GF-D8 (cell line): ENCODE results near the gene TMC5.

Source experiments
- DNase-seq: peaks from one replicate; lab custom pipeline; 2025; lab: John Stamatoyannopoulos, UW

TMC5 gene

DNA sequence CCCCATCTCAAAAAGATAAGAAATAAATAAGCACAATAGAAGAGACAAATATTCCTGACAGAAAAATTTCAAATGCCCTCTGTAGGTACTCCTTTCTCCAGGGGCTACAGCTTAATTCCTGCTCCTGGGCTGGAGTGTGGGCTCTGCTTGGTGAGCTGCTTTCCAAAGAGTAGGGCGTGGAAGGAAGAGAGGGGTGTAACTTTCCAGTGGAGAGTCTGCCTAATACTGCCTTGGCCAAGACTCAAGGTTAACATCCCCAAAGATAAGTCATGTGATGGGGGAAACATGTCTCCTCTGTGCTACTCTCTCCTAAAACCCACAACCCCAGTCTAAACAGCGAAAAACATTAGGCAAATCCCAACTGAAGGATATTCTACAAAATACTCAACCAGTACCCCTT lies 42.7 kb downstream of the TMC5 start:
- no peak for DNase-seq

DNA sequence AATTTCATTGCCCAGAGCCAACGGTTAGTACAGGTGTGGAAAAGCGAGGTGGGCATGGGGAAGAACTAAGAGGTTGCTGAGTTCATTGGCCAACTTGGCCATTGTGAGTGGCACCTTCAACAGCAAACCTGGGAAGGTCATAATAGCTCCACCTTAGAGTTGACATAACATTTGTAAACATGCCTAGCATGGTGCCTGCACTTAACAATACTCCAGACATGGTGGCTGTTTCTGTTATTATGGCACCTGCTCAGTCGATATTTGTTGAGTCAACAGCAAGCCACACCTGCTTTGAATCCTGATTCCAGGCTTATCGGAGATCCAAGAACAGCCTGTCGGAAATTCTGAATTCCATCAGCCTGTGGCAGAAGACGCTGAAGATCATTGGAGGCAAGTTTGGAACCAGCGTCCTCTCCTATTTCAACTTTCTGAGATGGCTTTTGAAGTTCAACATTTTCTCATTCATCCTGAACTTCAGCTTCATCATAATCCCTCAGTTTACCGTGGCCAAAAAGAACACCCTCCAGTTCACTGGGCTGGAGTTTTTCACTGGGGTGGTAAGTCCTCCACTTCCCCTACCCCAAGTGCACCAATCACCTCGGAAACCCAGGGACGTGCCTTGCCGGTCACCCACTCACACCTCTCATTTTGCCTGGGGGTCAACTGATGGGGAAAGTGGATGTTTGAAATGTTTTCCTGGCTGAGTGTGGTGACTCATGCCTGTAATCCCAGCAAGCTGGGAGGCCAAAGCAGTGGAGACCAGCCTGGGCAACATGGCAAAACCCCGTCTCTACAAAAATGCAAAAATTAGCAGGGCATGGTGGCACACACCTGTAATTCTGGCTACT lies 46.0 kb downstream of the TMC5 start:
- no peak for DNase-seq

DNA sequence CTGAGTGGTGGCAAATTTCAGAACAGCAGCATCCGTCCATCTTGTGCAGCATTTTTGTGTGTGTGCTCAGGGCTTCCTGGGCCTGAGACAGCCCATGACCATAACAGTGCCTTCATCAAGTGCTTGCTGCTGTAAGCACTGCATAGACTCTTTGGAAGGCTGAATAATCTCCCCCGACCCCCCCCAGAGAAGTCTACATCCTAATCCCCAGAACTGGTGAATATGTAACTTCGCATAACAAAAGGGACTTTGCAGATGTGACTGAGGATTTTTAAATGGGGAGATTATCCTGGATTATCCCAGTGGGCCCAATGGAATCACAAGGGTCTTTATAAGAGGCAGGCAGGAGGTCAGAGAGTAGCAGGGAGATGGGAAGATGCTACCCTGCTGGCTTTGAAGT lies 50.6 kb downstream of the TMC5 start:
- DNase-seq = no peak

DNA sequence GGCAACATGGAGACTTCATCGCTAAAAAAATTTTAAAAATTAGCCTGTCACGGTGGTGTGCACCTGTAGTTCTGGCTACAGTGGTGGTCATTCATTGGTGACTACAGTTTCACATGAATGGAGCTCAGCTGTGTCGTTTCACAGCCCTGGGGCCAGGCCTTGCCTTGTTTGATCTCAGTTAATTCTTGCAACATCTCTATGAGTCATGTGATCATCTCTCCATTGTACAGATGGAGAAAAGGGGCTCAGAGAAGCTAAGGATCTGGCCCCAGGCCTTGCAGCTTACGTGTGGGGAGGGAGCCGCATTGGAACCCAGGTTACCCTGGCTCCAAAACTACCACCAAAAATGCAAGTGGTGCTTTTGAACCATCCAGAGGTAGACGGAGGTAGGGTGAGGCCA lies 54.8 kb downstream of the TMC5 start:
- DNase-seq = no peak

DNA sequence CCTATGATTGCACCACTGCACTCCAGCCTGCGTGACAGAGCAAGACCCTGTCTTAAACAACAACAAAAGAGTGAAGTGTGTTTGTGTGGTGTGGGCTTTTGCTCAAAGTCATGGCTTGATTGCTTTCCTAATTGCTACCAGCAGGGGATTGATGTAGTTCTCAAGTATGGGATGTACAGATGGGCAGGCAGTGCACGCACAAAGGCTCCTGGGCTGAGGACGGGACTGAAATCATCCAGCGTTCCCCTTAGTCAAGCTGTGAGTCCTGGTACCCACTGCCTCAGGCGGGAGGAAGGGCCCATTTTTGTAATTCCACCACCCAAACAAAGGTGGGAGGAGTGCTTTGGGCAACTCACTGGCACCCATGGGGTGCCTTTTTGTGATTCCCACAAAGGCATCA lies 56.9 kb downstream of the TMC5 start:
- no peak for DNase-seq

DNA sequence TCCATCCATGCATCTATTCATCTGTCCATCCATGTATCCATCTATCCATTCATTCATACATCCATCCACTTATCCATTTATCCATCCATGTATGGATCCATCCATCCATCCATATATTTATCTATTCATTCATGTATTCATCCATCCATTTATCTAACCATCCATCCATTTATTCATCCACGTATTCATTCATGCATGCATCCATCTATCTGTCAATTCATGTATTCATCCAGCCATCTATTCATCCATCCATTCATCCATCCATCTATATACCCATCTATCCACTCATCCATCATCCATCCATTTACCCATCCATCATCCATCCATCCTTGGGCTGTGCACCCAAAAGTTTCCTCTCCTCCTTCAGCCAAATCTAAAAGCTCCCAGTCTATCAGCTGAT lies 60.8 kb downstream of the TMC5 start:
- DNase-seq = no peak

DNA sequence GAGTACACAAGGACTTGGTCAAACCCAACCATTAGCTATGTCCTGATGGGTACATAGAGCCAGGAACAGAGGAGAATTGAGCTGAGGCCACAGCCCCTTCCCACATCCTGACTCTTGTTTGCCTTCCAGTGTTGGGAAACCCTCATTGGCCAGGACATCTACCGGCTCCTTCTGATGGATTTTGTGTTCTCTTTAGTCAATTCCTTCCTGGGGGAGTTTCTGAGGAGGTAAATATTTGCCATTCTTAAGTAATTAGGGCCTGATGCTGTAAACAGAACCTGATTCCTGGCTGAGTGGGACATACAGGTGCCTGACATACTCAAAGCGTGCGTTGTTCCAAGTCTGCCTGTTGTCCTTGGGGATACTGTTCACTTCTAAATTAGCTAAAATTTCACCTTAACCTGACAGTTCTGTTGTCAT lies 61.6 kb downstream of the TMC5 start:
- no peak for DNase-seq

DNA sequence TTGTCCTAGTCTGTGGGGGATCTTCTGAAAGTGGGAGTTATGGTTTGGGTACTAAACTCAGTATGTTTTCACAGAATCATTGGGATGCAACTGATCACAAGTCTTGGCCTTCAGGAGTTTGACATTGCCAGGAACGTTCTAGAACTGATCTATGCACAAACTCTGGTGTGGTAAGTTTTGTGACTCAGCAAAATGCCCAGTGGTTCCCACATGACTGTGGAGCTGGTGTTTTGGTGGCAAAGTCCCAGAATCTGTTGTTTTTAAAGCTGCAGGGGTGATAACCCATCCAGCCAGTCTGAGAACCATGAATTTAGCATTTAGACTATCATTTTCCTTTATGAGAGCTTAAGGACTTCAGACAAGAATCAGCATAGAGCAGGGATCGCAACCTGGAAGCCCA lies 63.6 kb downstream of the TMC5 start:
- DNase-seq = no peak

DNA sequence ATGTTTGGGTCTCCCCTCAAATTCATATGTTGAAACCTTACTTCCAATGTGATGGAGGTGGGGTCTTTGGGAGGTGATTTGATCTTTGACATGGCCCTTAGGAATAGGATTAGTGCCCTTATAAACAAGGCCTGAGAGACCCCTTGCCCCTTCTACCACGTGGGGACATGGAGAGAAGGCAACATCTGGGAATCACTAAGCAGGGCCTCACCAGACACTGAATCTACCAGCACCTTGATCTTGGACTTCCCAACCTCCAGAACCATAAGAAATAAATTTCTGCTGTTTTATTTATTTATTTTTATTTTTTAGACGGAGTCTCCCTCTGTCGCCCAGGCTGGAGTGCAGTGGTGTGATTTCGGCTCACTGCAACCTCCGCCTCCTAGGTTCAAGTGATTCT lies 64.1 kb downstream of the TMC5 start:
- DNase-seq = no peak

DNA sequence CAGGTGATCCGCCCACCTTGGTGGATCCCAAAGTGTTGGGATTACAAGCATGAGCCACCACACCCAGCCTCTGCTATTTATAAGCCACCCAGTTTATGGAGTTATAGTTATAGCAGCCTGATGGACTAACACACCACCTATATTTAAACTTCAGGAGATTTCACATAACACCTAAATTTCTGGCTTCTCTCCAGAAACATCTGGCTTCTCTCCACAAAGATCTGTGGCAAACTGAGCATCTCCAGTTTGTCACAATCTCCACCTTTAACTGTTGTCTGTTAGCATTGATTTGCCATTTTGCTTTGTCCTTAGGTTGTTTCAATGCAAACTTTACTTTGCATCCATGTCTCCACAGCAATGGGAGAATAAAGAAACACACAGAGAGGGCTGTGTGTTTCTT lies 64.6 kb downstream of the TMC5 start:
- DNase-seq = no peak

DNA sequence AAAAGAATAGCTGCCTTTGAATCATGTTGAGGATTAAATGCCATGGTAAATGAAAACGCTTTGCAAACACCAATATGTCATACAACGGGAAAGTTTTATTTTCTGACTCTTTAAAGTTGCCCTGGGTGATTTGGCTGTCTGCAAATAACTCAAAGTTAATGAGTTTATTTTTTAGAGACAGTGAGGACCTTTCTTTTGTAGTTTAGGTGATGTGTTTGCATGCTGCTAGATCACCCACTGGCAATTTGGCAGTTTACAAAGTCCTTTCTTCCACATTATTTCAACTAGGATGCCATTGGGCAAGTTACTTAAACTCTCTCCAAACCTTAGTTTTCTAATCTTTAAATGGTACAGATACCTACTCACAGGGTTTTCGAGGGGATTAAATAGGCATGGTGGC lies 66.4 kb downstream of the TMC5 start:
- no peak for DNase-seq

DNA sequence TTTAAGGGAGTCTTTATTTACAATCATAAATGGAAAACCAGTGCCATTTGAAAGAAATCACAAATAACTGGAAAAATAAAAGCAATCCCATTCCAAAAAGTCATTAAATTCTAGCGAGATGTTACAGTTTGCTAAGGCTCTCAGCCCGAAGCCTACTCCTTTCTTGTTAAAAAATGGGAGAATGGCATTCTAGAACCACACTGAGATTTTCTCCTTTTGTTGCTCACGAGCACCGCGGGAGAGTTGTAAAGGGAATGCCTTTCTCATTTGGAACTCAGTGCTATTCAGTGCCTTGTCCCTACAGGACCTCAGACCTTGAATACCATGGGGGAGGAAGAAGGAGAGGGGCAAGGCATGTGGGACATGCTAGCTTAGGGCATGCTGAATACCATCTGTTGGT lies 67.9 kb downstream of the TMC5 start:
- no peak for DNase-seq

DNA sequence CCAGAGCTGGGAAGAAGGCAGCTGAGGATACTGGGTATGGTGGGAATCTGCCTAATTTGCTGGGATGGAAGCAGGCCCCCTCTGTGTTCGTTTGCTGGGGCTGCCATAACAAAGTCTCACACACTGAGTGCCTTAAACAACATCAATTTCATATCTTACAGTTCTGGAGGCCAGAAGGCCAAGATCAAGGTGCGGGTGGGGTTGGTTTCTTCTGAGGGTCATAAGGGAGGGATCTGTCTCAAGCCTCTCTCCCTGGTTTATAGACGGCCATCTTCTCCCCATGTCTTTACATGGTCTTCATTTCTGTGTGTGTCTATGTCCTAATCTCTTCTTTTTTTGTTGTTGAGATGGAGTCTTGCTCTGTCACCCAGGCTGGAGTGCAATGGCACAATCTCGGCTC lies 68.4 kb downstream of the TMC5 start:
- no peak for DNase-seq

DNA sequence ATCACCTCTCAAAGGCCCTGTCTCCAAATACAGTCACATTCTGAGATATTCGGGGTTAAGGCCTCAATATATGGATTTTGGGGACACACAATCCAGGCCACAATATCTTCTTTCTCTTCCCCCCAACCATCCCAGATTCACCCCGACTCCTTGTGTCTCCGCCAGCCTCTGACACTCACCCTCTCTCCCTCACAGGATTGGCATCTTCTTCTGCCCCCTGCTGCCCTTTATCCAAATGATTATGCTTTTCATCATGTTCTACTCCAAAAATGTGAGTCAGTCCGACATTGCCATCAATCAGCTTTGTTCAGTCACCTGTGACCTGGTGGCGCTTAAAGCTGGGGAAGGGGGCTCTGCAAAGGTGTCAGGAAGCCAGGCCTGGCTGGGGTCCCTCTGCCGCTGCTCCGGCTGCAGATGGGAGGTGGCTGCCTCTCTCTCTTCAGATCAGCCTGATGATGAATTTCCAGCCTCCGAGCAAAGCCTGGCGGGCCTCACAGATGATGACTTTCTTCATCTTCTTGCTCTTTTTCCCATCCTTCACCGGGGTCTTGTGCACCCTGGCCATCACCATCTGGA lies 69.2 kb downstream of the TMC5 start:
- no peak for DNase-seq

DNA sequence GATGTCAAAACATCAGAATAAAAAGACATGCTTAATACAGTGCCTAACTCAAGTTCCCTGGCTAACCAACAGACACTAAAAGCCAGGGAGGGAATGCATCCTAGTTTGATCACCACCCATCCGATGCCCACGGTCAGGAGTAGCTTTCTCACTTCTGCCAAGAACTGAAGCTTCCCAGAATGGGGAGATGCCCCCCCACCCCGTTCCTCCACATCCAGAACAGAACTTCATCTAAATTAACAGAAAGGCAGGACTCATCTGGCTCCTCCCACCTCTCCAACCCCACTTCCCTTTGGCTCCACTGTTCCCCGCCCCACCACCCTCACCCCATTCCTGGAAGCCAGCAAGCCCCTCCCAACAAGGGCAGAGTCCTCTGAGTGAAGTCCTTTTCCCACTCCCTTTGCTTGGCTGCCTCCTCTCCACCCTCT lies 70.5 kb downstream of the TMC5 start:
- no peak for DNase-seq

DNA sequence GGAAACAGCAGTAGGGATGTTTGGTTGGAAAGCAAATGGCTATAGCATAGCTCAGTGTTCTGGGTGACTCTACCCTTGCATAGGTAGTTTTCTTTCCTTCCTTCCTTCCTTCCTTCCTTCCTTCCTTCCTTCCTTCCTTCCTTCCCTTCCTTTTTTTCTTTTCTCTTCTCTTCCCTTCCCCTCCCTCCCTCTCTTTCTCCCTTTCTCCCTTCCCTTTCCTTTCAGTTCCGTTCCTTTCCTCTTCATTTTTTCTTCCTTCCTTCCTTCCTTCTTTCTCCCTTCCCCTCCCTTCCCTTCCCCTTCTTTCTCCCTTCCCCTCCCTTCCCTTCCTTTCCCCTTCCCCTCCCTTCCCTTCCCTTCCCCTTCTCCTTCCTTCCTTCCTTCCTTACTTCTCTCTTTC lies 72.9 kb downstream of the TMC5 start:
- DNase-seq = no peak

DNA sequence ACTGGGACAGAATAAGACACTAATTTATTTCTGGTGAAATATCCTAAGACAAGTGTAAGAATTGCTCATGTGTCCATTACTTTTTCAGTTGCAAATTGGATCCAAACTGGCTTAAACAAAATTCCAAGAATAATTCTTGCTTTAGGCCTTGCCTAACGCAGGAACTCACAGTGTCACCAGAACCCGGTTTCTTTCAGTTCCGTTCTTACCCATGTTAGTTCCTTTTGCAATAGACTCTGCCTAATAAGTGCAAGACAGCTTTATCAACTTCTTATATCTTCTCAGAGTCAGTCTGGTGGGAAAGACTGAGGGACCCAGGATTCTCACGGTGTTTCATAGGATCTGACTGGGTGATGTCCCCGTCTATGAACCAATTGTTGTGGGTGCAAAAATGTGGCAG lies 79.5 kb downstream of the TMC5 start:
- DNase-seq = no peak

DNA sequence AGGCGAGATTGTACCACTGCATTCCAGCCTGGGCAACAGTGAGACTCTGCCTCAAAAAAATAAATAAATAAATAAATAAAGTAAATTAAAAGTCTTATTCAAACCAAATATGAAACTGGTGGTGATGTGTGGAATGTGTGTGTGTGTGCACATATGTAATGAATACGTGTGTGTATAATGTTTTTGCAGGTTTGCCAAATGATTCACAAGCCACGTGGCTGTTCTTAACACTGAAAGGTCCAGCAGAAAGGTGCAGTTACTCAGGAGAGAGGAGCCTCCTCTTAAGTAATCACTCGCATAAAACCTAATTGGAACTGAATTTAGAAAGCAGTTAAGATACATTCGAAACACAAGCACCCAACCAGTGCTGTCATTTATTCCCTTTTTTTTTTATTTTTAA lies 81.3 kb downstream of the TMC5 start:
- DNase-seq = no peak

DNA sequence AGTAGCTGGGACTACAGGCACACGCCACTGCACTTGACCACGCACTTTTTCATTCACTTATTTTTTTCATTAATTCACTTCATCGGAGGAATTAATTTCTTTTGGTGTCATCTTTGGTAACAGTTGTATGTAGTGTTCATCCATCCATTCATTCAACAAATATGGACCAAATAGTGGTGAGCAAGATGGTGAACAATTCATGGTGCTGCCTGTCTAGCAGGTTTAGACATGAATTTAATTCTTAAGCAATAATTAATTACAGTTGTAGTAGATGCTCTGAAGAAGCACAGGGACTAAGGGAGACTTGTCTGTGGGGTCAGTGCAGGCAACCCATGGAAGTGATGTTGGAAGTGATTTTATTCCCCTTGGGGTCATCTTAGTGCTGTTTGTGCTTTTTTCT lies 81.8 kb downstream of the TMC5 start:
- DNase-seq = no peak

DNA sequence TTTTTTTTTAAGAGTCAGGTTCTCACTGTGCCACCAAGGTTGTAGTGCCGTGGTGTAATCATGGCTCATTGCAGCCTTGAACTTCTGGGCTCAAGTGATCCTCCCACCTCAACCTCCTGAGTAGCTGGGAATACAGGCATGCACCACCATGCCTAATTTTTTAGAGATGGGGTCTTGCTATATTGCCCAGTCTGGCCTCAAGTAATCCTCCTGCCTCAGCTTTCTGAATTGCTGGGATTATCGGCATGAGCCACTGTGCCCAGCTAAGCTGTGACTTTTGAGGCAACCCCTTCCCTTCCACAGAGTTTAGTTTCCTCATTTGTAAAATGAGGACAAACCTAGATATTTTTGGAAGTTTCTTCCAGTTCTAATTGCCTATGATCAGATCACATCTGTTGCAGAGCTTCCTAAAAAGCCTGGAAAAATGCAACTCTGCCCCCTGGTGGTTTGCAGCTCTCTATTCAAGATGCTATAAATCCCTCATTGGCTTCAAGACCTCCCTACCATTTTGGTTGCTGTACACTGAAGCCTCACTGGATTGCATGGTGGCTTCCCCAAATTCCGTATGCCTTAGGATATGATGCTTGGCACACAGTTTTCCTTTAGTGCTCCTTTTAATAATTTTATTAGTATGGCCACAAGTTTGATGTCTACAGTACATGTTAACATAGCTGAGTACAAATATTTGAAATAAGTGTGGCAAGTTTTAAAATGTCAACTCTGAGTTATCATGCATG lies 84.9 kb downstream of the TMC5 start:
- no peak for DNase-seq

DNA sequence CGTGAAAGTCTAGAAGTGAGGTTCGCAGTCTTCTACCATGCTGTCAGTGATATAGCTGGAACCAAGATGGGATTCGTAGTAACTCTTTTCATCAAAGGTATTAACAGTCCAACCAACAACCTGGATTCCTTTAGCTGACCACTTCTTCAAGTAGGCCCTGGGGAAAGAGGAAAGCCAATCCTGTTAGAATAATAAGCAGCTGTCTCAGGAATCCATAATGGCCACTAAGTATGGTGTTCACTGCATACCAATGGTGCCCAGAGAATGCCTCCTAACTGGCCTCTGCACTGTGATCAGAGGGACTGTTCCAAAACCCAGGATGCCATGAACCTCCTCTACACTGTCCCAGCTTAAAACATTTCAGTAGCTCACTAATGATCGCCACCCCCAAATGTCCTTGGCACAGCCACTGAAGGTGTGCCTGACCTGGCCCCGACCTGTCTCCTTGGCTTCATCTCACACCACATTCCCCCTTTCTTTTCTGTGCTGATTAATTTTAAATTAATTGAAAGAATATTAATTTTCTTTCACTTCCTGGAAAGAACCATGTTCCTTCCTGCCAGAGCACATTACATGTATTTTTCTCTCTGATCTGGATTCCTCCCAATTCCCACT lies 85.9 kb downstream of the TMC5 start:
- DNase-seq = no peak

DNA sequence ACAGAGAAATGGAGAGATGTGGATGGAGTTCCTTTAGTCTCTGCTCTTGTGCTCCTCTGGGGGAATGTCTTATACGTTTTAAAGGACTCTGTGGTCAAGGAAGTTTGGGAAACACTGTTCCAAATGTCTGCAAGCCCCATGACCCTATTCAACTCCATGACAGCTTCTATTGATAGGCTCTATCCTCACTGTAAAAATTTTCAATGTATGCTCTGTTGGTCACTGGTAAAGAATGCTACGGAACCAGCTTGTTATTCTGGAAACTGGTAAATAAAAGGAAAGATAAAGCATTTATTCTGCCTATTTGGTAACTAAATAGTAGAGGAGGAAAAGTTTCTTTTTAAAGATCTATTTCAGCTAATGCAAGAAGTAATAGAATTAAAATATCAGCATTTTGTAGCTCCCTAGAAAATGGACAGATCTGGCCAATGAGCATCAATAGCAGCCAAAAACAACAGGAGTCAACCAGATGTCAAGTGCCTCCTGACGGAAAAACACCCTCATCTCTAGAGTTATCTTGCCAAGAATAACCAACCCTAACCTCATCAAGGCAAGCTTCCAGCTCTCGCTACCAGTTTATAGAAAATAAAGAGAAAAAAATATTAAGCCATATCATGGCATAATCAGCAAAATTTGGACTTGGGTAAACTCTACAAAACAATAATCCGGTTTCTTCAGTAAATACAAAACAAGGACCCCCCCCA lies 88.1 kb downstream of the TMC5 start:
- DNase-seq = no peak
